ENCODE measurements around the gene UPF3A. TPM values are rescaled to one million over a fixed set of nuclear protein-coding genes. Genes with fewer than 3 reads are reported as not detected.

UPF3A gene
- total and polyA plus RNA-seq, 9 of the 15 experiments (the other 6 are each of a cell fraction or from before 2014, with no cell fraction given) = 15.6 to 76.5 (median 40.9) TPM

DNA sequence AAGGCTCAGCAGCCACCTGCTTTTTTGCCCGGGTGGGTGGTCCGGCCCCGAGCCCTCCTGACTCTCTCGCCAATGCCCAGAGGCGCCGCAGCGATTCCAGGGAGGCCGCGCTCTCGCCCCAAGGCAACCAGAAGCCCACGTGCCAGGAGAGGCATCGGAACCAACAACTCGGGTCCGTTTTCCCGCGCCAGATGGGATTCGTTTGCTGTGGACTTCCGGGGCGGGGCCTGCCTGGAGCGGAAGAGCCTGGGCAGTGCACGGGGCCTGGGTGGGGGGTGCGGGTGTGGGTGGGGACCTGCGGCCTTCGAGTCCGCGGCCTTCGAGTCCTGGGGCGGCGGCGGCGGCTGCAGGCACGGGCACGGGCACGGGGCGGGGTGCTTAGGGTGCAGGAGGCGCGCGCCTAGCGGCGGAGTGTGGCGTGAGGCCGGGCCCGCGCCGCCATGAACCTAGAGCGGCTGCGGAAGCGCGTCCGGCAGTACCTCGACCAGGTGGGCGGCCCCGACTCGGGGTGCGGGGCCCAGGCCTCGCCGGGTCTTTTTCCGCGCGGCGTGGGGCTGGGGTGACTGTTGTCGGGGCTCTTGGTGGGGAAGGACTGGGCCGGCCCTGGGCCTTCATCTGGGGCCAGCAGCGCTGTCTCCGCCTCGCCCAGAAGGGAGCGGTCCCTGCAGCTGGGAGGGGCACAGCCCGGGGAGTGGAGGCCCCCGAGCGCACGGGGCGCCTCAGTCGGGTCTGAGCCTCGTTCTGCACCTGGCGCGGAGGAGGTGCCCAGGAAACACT lies 46.6 kb upstream of the UPF3A start, which contains the start of gene CDC16 (continued):
- TF ChIP-seq ZNF407 (IDR thresholded peaks at IDR 0.05; ENCODE audit: low read depth) = no peak
- peak; percentile 74 for TF ChIP-seq RBBP5 (IDR thresholded peaks at IDR 0.05; ENCODE audit: borderline replicate concordance, insufficient read depth, low read length, poor library complexity, severe bottlenecking)
- peak; percentile 52; the same call in 1 of the 2 replicates for TF ChIP-seq KAT7 (CRISPR knock-in tag; IDR thresholded peaks at IDR 0.05; ENCODE audit: borderline replicate concordance)
- peak; percentile 68 for TF ChIP-seq SMAD4 (CRISPR knock-in tag; conservative IDR thresholded peaks at IDR 0.05)
- TF ChIP-seq JUND (IDR thresholded peaks at IDR 0.05; ENCODE audit: borderline replicate concordance, low read depth, low read length) = 0 out of 2 replicates have a peak, but pooled peaks have one; percentile 30
- TF ChIP-seq JUND (tag; IDR thresholded peaks at IDR 0.05; ENCODE audit: borderline replicate concordance, low read depth, low read length) = no peak; the same call in 2 of the 3 replicates
- TF ChIP-seq MYBL2 (IDR thresholded peaks at IDR 0.05; ENCODE audit: low read depth) = peak; percentile 54; the same call in 1 of the 2 replicates
- no peak for TF ChIP-seq MYBL2 (CRISPR knock-in tag; IDR thresholded peaks at IDR 0.05; ENCODE audit: borderline replicate concordance)
- TF ChIP-seq ZNF12 (CRISPR knock-in tag; IDR thresholded peaks at IDR 0.05) = peak; percentile 26; the same call in 1 of the 2 replicates
- TF ChIP-seq TFAP4 (CRISPR knock-in tag; IDR thresholded peaks at IDR 0.05; ENCODE audit: borderline replicate concordance) = peak; percentile 83
- no peak for TF ChIP-seq HMGXB4 (CRISPR knock-in tag; IDR thresholded peaks at IDR 0.05)
- TF ChIP-seq ZC3H11A (IDR thresholded peaks at IDR 0.05; ENCODE audit: low read depth, low read length) = peak; percentile 84; the same call in 1 of the 2 replicates
- TF ChIP-seq ETV1 (tag; conservative IDR thresholded peaks at IDR 0.05; ENCODE audit: low read depth) = 0 out of 2 replicates have a peak, but pooled peaks have one; percentile 11
- no peak; a peak in 1 of 4 replicates for TF ChIP-seq KDM4B (IDR thresholded peaks at IDR 0.05; ENCODE audit: borderline replicate concordance in 2 of 2, low read depth in 1 of 2)
- TF ChIP-seq POLR2AphosphoS5 (IDR thresholded peaks at IDR 0.05; ENCODE audit: control insufficient read depth, insufficient read depth, low read depth, low read length) = 0 out of 2 replicates have a peak, but pooled peaks have one; percentile 30

All from K562 (cell line).